Measurements from ENCODE around the gene COL4A1.

Gene COL4A1

DNA sequence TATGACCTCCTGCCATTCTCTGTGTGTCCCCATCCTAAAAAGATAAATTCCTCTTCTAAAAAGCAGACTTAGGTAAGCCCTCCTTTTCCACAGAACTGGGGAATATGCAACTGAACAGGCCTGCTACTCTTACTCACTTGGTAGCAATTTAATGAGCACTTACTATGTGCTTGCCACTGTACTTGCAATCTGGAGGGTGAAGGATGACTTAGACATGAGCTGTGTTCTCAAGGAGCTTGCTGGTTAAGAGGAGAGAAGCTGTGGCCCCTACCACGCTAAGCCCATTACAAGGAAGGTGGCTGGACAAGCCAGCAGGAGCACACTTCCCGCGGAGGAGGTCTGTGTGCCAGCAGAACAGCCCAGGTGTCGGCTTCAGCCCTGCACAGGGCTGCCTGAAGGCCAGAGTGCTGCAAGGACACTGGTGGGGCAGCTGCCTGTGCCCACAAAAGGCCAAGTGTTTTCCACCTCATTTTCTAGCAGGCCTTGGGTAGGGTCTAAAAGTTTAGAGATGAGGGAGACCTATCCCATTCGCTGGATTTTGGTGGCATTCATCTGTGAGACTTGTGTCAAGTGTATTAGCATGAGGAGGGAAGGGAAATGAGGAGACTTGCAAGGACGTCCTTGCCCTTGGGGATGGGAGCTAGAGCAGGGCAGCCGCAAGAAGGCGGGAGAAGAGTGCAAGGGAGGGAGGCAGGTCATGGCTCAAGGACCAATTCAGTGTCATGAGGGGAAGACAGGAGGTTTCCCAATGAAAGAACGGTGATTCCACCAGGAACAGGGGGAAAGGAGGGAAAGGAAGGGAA lies 52.0 kb downstream of the COL4A1 start:
- DNase-seq = no peak

DNA sequence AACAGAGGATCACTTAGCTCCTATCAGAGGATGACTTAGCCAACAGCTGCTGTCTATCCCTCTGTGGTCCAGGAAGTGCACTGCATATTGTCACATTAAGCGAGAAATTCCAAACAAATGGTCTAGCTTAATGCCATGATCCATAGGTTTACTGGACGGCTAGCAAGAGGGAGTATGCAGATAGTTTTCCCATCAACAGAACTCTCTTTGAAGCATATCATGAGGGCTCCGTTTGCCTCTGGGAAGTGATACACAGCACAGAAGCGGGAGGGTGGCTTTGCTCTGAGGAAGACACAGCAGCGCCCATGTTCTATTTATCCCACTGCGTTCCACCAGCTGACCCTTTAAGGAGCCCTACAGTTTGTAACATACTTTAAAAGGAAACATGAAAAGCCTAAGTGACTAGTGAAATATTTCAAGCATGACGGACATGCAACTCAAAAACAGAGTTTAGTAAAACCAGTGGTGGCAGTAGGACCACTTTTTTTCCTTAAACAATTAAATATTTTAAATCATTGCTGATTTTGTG lies 52.7 kb downstream of the COL4A1 start:
- DNase-seq = no peak

DNA sequence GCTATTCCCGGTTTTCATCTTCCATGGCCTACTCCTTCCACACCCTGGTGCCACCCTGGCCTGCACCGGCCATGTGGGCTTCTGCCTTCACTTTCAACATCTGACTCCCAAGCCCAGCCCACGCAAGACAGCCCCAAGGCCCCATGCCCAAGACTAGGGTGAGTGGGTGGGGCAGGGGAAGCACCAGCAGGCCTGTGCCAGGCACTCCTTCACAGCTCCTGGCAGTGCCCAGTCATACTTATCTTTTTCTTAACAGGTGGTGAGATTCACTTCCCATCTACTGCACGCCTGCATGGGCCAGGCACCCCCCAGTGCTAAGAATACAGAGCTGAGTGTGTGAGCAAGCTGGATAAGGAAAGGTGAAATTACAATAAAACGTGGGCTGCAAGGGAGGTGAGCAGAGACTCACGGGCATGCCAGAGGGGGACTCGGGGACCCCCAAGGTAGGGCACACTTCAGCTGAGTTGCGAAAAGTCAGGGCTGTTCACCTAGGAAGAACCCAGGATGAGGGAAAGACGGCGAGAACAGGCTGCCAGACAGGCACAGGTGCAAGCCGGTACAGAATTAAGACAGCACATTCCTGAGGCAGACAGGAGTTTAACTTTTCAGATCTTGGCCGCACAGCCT lies 55.7 kb downstream of the COL4A1 start:
- no peak for DNase-seq

DNA sequence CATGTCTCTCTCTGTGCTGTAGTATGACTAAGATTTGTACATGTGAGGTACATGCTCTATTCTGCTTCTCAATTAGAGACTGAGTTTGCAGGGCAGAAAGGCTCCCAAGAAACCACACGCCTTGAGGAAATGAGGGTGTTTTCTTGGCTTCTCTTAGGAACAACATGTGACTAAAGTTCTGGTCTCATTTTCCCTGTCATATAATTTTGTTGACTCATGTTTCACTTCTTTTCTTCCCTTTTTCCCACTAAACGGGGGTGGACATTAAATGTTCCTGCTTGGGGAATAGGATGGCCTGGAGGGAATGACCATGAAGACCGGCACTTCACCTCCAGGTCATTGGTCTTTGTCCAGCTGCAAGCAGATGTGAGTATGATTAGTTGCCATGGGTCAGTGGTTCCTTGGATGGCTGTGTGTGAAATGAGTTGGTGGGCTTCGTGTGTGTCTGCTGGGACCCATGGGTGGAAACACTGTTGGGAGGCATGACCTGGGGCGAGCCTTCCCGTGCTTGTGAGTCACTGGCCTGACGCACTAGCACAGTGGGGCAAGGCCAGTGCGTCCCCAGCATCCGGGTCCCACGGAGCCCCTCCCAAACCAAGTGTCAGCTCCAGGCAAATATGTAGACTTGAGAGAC lies 56.6 kb downstream of the COL4A1 start:
- DNase-seq = no peak

DNA sequence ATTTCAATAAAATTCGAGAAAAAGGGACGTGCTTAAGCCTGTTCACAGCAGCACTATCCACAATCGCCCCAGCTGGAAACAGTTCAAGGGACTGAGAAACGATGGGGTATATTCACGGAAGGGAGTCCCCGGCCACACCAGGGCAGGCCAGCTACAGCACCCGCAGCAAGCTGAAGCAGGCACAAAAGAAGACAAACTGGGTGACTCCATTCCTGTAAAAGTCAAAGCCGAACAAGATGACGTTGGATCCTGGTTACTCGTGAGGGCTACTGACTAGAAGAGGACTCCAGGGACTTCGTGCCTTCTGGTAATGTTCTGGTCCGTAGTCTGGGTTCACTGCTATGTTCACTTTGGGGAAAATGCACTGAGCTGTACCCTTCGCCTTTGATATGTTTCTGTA lies 57.6 kb downstream of the COL4A1 start:
- DNase-seq = no peak

DNA sequence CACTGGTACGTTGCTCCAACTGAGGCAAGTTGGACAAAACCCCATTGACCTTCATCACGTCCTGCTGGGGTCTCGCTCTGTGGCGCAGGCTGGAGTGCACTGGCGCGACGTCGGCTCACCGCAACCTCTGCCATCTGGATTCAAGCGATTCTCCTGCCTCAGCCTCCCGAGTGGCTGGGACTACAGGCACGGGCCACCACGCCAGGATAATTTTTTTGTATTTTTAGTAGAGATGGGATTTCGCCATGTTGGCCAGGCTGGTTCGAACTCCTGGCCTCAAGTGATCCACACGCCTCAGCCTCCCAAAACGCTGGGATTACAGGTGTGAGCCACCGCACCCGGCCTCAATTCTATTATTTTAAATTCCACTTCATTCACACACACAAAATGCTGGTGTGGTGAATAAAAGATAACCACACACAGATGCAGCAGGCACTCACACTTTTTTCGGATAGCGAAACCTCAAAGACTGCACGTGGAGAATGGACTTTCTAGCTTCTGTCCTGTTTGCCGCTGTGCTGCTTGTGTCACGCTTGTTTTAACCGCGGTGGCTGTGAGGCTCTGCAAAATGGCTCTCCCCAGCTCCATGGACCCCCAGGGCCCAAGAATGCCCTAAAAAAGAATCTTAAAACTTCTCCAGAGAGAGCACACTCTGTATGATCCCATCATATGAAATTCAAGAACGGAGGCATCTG lies 58.4 kb downstream of the COL4A1 start:
- DNase-seq = no peak

DNA sequence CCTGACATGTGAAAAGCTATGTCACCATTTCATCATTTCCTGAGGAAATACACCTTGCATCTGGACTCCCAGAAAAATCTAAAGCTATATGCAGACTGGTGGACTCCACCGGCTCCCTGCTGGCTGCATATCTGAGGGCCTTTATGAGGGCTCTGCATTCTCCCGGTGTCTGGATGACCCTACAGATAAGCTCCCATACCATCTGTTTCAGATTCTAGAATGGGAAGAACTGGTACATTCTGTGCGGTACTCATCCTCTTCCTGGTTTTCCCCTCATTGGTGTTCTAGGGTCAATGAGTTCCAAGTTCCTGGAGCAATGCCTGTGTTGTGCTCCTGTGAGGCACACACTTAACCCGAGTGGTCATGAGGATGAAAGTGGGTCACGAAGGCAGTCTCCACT lies 60.4 kb downstream of the COL4A1 start:
- no peak for DNase-seq

DNA sequence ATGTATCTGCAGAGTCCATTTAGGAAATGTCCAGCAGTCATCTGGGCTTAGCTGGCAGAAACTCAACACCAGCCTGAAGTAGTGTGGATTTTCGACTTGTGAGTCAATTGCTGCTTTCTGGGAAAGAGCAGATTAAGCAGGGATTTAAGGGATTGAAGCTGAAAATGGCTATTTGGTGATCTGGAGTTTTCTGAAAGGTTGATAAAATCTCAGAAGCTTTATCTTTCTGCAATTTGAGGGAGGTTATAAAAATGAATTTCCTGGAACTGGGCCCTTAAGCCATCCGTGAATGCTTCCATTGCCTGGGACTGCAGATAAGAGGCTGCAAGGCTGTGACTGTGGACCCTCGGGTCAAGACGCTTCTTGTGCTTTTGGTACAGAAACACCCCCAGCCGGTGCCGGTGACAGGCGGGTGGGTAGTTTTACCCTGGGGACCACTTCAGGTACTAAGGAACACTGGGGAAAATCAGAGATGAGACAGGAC lies 61.5 kb downstream of the COL4A1 start:
- no peak for DNase-seq

DNA sequence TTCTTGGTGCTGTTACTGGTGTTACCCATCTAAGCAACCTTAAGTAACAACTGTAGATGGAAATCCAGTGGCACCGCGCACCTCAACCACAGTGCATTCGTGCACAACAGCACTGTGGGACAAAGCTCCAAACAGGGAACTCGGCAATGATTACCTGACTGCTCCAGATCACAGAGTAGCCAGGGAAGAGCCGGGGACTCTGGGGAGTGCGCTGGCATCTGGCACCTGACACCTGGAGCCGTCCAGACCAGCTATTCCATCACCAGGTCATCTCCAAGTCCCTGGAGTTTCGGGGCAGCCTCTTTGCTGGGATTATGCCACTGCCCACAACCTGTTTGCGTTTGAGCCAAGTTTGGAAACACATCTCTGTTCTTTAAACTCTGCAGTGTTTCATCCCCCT lies 62.0 kb downstream of the COL4A1 start:
- no peak for DNase-seq

DNA sequence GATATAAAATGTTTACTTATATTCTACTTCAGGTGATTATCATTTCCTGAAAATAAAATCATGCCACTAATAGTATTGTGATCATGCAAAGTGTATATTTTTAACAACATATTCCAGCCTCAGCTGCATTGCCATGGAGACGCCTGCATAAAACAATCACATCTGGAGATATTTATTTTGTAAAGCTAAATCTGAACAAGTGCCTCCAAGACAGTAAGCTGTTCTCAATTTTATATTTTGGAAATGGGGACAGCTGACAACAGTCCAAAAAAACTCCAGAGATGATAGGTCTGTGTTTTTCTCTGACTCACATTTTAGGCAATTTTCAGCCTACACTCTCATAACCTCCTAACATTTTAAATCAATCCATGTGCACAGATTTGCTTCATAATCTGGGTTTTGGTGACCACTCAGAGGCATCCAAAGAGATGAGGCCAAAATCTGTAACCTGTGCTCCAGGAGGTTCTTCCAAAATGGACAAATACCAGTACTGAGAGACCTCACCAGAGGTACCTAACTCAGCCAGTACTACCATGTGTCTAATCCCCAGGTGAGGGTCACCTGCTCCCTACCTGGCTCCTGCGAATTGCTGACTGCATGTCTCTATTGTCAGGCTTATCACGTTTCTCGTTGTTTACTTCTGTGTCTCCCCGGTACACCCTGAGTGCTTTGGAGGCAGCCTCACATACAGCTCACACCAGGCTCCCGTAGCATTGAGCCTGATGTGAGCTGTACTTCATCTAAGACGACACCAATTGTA lies 62.7 kb downstream of the COL4A1 start:
- no peak for DNase-seq

DNA sequence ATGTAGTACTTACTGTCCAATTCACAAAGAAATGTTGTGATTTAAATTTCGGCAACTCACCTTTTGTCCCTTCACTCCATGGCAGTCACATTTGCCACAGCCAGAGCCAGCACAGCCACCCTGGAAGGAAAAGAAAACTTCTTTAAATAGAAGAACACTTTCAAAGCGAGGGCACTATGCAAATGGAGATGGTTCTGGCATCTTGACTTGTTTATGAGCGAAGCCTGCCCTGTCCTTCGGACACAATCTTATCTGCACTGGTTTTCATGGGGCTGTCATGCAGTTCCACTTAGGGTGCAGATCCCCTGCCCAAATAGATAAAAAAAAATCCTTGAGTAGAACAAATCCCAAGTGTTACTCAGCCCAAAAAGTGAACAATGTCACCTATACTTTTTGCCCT lies 64.3 kb downstream of the COL4A1 start:
- DNase-seq = no peak

DNA sequence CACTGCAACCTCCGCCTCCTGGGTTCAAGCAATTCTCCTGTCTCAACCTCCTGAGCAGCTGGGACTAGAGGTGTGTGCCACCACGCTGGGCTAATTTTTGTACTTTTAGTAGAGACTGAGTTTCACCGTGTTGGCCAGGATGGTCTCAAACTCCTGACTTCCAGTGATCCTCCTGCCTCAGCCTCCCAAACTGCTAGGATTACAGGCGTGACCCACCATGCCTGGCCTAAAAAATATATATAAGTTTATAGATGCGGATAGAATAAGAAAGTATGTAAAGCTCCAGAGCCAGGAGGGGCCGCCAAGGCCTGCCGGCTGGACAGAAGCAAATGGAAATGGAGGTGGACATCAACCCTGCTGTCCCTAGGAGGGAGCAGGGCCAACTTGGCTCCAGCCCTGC lies 66.0 kb downstream of the COL4A1 start:
- DNase-seq = no peak

DNA sequence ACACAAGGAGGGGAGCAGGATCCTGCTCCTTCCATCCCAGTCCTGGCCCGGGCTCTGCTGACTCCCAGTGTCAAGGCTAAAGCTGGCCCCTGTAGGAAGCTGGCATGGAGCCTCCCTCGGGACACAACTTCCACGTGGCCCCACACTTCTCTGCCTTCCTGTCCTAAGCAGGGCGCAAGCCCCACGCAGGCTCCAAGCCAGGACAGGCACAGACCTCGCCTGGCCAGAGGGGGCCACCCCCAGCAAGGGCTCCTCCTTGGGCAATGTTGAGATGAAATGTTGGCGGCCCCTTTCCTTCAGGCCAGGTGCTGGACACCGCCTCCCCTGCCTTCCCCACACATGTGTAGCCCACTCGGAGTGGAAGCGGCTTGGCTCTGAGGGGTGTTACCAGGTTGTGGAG lies 66.6 kb downstream of the COL4A1 start:
- DNase-seq = no peak

DNA sequence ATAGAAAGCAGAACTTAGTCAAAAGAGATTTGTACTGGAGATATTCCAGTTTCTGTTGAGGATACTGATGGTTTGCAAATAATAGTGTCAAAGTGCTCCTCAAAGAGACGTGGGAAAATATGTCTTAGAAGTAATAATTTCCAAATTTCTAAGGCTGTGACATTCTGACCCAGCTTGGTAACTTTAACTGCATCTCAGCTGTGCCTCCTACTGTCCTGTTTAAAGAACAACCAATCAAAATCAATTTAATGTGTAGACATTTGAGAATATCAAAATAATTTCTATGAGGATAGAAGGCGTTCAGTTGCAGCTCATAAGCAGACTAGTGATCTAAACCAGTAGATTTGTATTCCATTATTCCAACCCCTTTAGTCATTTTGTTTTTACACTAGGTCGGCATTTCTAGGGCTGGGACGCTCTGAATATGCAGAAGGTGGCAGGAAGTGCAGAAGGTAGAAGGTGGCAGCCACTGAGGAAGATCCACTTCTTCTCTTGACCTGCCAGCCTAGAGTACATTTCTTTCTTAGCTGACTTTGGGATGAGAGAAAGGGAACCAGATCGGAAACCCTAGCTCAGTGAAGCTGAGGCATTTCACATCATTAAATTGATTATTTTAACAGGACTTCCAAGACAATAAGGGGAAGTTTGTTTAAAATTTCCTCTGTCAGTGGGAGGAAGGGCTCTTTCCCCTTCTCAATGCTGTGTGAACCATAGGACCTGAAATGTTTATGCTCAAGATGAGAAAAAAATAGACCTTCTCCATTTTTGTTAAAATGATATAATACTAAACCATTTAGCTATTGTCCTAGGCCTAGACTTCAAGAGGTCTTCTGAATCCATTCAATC lies 67.5 kb downstream of the COL4A1 start:
- DNase-seq = no peak

DNA sequence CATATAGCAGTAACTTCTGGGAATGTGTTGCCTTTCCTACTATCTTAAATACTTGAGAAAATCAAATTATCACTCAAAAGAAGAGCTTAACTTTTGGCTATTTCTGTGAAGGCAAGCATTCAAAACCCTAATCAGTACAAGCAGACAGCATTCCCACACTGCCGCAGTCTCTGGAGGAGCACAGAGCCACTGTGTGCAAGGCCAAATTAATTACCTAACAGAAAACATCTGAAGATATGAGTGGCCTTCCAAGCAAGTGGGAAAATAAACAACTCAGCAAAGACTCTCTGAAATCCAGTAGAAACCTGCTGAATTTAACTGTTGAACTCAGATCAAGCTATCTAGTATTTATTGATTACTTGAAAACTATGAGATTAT lies 68.2 kb downstream of the COL4A1 start:
- no peak for DNase-seq

DNA sequence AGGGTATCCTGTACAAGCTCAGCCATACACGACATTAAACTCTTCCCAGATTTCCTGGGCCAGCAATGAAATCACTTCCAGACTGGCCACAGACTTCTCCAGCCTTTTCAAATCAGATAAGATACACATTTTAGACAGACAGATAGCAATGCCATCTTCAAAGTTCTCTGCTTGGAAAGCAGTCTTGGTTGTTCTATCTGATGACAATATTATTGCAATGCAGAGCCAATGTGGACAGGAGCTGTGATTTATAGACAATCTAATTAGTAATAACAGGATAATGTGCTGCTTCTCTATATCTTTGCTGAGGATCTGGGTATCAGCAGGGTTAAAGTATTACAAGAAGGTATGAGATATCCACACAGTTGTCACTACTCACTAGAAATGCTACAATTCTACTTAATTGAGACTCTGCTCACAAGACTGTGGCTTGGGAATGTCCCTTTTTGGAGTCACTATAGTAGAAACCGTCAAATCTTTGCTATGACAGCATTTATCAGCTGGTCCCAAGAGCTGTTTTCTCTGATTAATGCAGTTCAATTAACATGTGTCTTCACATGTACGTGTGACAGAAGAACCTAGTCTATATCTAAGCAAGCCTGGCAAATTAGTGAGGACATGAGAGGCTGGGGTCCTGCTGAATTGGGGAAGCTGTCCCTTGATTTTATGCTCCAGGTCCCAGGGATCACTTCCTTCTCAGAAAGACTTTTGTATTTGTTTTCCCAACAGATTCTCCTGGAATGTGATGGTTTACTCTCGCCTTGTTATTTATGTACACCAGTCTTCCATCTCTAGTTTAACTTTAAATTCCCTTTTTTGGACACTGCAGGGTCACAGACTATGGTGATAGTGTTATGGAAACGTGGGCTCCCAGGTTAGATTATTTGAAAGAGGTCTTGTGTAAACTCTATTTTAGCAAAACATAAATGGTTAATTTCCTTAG lies 68.8 kb downstream of the COL4A1 start:
- no peak for DNase-seq

DNA sequence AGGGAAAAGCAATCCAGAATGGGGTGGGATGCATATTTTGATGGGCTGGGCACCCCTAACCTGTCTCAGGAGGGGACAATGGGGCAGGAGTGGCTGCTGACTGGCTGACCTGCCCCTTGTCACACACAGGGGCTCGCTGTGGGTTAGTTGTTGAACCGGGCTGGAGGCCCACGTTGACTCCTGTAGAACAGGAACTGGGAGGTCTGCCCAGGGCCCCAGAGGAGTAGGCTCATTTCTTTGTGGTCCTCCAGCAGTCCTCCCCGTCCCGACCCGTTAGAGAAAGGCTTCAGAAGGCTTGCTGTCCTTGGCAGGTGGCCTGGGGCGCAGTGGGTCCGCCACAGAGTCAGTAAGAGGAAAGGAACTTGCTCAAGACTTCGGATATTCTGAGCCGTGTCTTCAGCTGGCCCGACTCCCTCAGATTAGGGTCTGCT lies 70.1 kb downstream of the COL4A1 start:
- no peak for DNase-seq

DNA sequence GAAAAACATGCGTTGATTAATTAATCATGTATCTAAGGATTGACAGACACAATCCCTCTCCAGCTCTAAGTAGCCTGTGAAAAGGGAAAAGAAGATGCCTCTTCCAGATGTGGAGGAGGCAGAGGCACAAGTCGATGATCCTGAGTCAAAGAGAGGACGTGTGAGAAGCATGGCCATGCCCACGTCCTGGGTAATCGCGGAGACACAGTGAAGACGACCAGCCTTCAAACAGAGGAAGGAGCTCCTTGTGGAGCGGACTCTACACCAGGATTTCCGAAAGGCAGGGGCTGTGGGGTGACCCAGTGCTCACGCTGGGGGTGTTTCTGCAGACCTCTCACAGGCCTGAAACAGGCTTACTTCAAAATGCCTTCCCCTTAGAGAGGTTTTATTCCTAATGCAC lies 70.5 kb downstream of the COL4A1 start:
- no peak for DNase-seq

DNA sequence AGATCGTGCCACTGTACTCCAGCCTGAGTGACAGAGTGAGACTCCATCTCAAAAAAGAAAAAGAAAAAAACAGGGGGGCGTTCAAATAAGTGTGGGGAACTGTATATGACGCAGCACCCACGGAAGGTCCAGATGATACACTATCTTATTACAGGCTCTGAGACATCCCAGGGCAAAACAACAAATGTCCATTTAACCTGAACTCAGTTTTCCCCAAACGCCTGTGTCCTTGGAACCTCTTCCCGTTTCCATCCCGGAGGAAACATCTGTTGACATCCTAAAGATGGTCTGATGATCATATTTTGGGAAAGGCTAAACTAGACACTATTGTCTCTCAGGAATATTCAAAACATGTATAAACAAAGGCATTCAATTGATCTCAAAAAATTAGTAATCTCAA lies 72.4 kb downstream of the COL4A1 start:
- no peak for DNase-seq

DNA sequence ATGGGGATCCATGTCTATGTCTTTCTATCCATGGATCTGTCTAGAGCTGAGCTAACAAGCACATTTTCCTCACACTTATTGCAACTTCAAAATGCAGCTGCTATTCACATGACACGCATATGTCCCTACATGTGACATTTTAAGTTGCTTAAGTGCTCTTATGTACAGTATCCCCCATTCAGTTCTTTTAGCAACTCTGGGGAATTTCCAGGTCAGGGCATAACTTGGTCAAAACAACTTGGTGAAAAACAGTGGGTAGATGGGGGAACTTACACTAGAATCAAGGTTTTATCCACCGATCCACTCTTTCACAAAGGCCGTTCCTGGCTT lies 73.0 kb downstream of the COL4A1 start:
- no peak for DNase-seq
